Uterus (tissue), 4 donors: ENCODE measurements around the gene OBI1. TPM values are rescaled to one million over a fixed set of nuclear protein-coding genes. Genes with fewer than 3 reads are reported as not detected.

ENCODE experiments used
- DNase-seq, 2 donors: peaks; one replicate each; pipeline ENCODE4 v3.0.0-alpha.2; 2019 to 2020
- H3K27ac ChIP-seq, 2 donors: fragments of 200-600 bp; sonication (generic); 1 replicate in 1 of 2; 2 replicates in 1 of 2; pipeline ENCODE4 v1.5.1; 2016 to 2018
- H3K27me3 ChIP-seq, 2 donors: fragments of 200-600 bp; sonication (generic); one replicate each; pipeline ENCODE4 v1.5.1; 2018 to 2019; ENCODE audit warnings: control low read depth in 1 of 2
- H3K36me3 ChIP-seq, 2 donors: fragments of 200-600 bp; sonication (generic); one replicate each; pipeline ENCODE4 v1.5.1; 2019; ENCODE audit warnings: control low read depth in 1 of 2
- H3K4me1 ChIP-seq, 2 donors: fragments of 200-600 bp; sonication (generic); one replicate each; pipeline ENCODE4 v1.5.1; 2018 to 2019; ENCODE audit warnings: control low read depth in 1 of 2
- H3K4me3 ChIP-seq, 2 donors: fragments of 200-600 bp; sonication (generic); 1 replicate in 1 of 2; 2 replicates in 1 of 2; pipeline ENCODE4 v1.5.1; 2018 to 2019; ENCODE audit warnings: mild to moderate bottlenecking in 1 of 2
- H3K9me3 ChIP-seq, 2 donors: fragments of 200-600 bp; sonication (generic); one replicate each; pipeline ENCODE4 v1.5.1; 2019; ENCODE audit warnings: control low read depth in 1 of 2
- POLR2A ChIP-seq, 2 donors: fragments of 450-650 bp; IDR thresholded peaks; one replicate each; pipeline ENCODE4 v1.6.1; 2016; ENCODE audit warnings: antibody characterized with exemption in 2 of 2, mild to moderate bottlenecking in 1 of 2, moderate library complexity in 1 of 2
- intact Hi-C: fragments of 100-400 bp; cut with DNase I; formaldehyde crosslinking; loops from one replicate; pipeline ENCODE4 v1.15.1; 2023; ENCODE audit warnings: low total_unique reads
- total RNA-seq, 4 donors: library from RNA; depleted of rRNA in 3 of 4; stranded (reverse); fragments of >200 nt in 3 of 4; gene quantifications; one replicate each; pipeline versions ENCODE4 v1.1.0 to v1.2.4, GENCODE V29; 2014 to 2023
- TF ChIP-seq, protein P1 (sequence below), 4 experiments: fragments of 200-600 bp in 2 of 4; fragments of 450-650 bp in 2 of 4; sonication (generic) in 2 of 4; IDR thresholded peaks; one replicate each; pipeline ENCODE4 v1.5.1; 2016 to 2019; ENCODE audit warnings: antibody characterized with exemption in 4 of 4, mild to moderate bottlenecking in 2 of 4, moderate library complexity in 1 of 4
- donor health status: DM: yes; HTN: yes; CAD: no.

OBI1 gene
- total RNA-seq, 4 donors from 2014 or later: 4.7 to 32.6 (median 10.0) TPM

DNA sequence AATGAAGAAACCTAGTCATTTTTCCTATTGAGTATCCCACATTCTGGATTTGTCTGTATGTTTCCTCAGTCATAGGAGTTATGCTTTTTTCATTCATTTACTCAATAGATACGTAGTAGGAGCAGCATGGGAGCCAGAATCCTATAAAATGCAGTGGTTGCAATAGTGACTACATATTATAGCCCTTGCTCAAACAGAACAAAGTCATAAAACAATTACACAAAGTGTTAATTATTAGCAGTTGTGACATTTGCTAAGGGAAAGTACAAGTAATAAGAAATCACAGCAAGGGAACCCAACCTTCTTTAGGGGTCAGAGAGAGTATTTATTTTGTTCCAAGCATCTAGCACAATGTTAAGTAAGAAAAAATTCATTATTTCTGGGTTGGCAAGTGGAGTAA is 27.9 kb downstream of the OBI1 start:
- Histone ChIP-seq H3K4me1 (no peaks in the 10 kb centered on the region), H3K36me3 (no peaks in the 10 kb centered on the region), H3K4me3 (no peak overlapping the region), H3K27ac (no peak overlapping the region), H3K27me3 (no peaks in the 10 kb centered on the region), H3K9me3 (no peaks in the 10 kb centered on the region)
- TF ChIP-seq, protein P1, sequence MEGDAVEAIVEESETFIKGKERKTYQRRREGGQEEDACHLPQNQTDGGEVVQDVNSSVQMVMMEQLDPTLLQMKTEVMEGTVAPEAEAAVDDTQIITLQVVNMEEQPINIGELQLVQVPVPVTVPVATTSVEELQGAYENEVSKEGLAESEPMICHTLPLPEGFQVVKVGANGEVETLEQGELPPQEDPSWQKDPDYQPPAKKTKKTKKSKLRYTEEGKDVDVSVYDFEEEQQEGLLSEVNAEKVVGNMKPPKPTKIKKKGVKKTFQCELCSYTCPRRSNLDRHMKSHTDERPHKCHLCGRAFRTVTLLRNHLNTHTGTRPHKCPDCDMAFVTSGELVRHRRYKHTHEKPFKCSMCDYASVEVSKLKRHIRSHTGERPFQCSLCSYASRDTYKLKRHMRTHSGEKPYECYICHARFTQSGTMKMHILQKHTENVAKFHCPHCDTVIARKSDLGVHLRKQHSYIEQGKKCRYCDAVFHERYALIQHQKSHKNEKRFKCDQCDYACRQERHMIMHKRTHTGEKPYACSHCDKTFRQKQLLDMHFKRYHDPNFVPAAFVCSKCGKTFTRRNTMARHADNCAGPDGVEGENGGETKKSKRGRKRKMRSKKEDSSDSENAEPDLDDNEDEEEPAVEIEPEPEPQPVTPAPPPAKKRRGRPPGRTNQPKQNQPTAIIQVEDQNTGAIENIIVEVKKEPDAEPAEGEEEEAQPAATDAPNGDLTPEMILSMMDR (IDR thresholded peaks at IDR 0.05): no peak
- TF ChIP-seq POLR2A (IDR thresholded peaks at IDR 0.05): no peak
- DNase-seq: no peak
- intact Hi-C loops: no loop called here

DNA sequence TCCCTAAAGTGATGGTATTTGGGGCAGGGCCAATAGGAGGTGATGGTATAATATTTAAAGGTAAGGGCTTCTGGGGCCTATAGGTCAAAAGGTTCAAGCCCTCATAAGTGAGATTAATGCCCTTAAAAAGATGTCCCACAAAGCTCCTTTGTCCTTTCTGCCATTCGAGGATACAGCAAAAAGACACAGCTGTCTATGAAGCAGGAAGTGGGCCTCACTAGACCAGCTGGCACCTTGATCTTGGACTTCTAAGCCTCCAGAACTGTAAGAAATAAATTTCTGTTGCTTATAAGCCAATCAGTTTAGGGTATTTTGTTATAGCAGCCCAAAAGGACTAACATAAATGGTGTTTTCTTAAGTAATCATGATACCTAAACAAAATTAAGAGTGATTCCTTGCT is 28.4 kb downstream of the OBI1 start:
- intact Hi-C loops: no loop called here
- no peaks in the 10 kb centered on the region for H3K27me3 ChIP-seq
- H3K27ac ChIP-seq: no peak overlapping the region
- H3K9me3 ChIP-seq: no peaks in the 10 kb centered on the region
- no peak overlapping the region for H3K4me3 ChIP-seq
- no peaks in the 10 kb centered on the region for H3K4me1 ChIP-seq
- H3K36me3 ChIP-seq: no peaks in the 10 kb centered on the region
- DNase-seq: no peak
- TF ChIP-seq, protein P1 (IDR thresholded peaks at IDR 0.05): no peak
- TF ChIP-seq POLR2A (IDR thresholded peaks at IDR 0.05): no peak

DNA sequence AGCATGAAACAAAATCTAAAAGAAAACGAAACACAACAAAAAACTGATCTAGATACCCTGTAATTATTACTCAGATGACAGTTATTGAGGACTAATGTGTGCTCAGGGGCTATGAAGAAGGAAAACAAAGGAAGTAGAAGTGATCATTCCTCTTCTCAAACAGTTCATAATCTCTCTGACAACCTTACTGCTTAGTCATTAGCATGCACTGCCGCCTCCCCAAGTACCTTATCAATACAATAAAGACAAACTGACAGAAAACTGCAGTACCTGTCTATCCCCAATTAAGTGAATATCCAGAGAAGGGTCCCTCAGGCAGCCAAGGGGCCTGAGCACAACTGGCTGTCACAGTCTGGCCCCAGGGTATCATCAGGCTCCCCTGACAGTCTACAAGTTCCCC is 33.6 kb downstream of the OBI1 start:
- Histone ChIP-seq H3K36me3 (no peaks in the 10 kb centered on the region), H3K9me3 (no peaks in the 10 kb centered on the region), H3K4me1 (no peaks in the 10 kb centered on the region), H3K27ac (no peak overlapping the region), H3K27me3 (no peaks in the 10 kb centered on the region), H3K4me3 (no peak overlapping the region)
- TF ChIP-seq, protein P1 (IDR thresholded peaks at IDR 0.05): no peak
- no peak for TF ChIP-seq POLR2A (IDR thresholded peaks at IDR 0.05)
- intact Hi-C loops: no loop called here
- DNase-seq: no peak

DNA sequence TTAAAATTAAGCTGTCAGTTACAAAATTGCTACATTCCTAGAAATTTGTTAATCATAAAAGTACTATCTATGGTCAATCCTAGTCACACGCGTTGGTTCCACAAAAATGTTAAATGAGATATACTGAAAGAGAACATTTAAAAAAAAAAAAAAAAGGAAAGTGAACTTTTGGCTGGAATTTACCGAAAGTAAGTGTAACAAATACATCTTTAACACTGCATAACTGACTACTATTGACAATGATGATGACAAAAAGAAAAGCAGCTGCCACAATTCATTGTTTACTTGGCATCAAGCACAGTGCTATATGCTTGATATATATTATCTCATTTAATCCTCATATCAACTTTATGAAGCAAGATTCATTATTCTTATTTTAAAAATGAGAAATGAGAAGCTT is 35.8 kb downstream of the OBI1 start:
- H3K36me3 ChIP-seq: no peaks in the 10 kb centered on the region
- TF ChIP-seq POLR2A (IDR thresholded peaks at IDR 0.05): no peak
- TF ChIP-seq, protein P1 (IDR thresholded peaks at IDR 0.05): no peak
- no peaks in the 10 kb centered on the region for H3K9me3 ChIP-seq
- intact Hi-C loops: no loop called here
- H3K27ac ChIP-seq: no peak overlapping the region
- H3K4me1 ChIP-seq: no peaks in the 10 kb centered on the region
- no peak for DNase-seq
- no peak overlapping the region for H3K4me3 ChIP-seq
- no peaks in the 10 kb centered on the region for H3K27me3 ChIP-seq

DNA sequence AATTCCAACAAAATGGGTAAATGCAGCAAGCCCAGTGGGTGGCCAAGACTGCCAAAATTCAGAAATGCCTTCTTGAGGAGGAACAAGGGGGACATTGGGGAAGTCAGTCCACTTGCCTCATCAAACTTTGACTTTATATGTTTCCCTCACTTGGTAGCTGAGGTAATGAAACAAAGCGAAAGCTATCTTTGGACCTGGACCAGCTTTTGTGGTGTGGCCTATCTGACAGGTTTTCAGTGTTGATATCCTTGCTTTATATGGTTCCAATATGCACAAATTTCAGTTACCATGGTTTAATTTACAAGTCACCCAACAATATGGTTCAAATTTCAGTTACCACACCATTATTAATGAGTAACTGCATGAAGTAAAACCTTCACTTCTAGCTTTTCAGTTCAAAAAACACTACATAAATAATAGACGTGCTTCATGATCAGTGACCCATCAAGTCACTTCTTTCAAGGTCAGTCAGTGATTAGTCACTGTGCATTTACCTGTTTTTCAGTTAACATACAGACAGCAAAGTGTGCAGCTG is 38.0 kb downstream of the OBI1 start:
- Histone ChIP-seq H3K9me3 (no peaks in the 10 kb centered on the region), H3K4me3 (no peak overlapping the region), H3K36me3 (no peaks in the 10 kb centered on the region), H3K27ac (no peak overlapping the region), H3K4me1 (no peaks in the 10 kb centered on the region), H3K27me3 (no peaks in the 10 kb centered on the region)
- no peak for TF ChIP-seq POLR2A (IDR thresholded peaks at IDR 0.05)
- TF ChIP-seq, protein P1 (IDR thresholded peaks at IDR 0.05): no peak
- intact Hi-C loops: no loop called here
- no peak for DNase-seq
